ENCODE measurements around the gene ARHGAP31.

Gene ARHGAP31

GRCh38 chr3:119396870-119397269 is 102.7 kb downstream of the ARHGAP31 start:
- DNase-seq: no peak

GRCh38 chr3:119400466-119400865 is 106.3 kb downstream of the ARHGAP31 start:
- DNase-seq: no peak

GRCh38 chr3:119401069-119401468 is 106.9 kb downstream of the ARHGAP31 start:
- no peak for DNase-seq

- no peak for DNase-seq
Measured at GRCh38 chr3:119401503-119402440, 107.6 kb downstream of the ARHGAP31 start.

GRCh38 chr3:119402791-119403190 is 108.6 kb downstream of the ARHGAP31 start:
- no peak for DNase-seq

- DNase-seq: no peak
Measured at GRCh38 chr3:119403201-119403600, 109.0 kb downstream of the ARHGAP31 start.

- no peak for DNase-seq
Measured at GRCh38 chr3:119405315-119405714, 111.1 kb downstream of the ARHGAP31 start.

- DNase-seq: no peak
Measured at GRCh38 chr3:119408243-119408950, 114.2 kb downstream of the ARHGAP31 start.

- no peak for DNase-seq
Measured at GRCh38 chr3:119409844-119410243, 115.7 kb downstream of the ARHGAP31 start.

- no peak for DNase-seq
Measured at GRCh38 chr3:119413603-119414280, 119.6 kb downstream of the ARHGAP31 start.

- no peak for DNase-seq
Measured at GRCh38 chr3:119416873-119417272, 122.7 kb downstream of the ARHGAP31 start.

- DNase-seq: no peak
Measured at GRCh38 chr3:119417771-119418512, 123.8 kb downstream of the ARHGAP31 start.

GRCh38 chr3:119418641-119419040 is 124.5 kb downstream of the ARHGAP31 start:
- no peak for DNase-seq

- no peak for DNase-seq
Measured at GRCh38 chr3:119420196-119420595, 126.0 kb downstream of the ARHGAP31 start.

GRCh38 chr3:119427669-119428068 is 133.5 kb downstream of the ARHGAP31 start:
- DNase-seq: no peak

- no peak for DNase-seq
Measured at GRCh38 chr3:119428538-119428937, 134.4 kb downstream of the ARHGAP31 start.

GRCh38 chr3:119433613-119434325 is 139.6 kb downstream of the ARHGAP31 start:
- no peak for DNase-seq

- no peak for DNase-seq
Measured at GRCh38 chr3:119434703-119435102, 140.5 kb downstream of the ARHGAP31 start.

- DNase-seq: no peak
Measured at GRCh38 chr3:119436977-119437376, 142.8 kb downstream of the ARHGAP31 start.

- DNase-seq: no peak
Measured at GRCh38 chr3:119437691-119438258, 143.6 kb downstream of the ARHGAP31 start.

- DNase-seq: no peak
Measured at GRCh38 chr3:119443179-119443578, 149.0 kb downstream of the ARHGAP31 start.

- DNase-seq: no peak
Measured at GRCh38 chr3:119444590-119444989, 150.4 kb downstream of the ARHGAP31 start.
